ENCODE results near the gene SLC6A16.
"Not testable (repeated sequence)": the region's sequence is repeated elsewhere in the genome, so short reads cannot be mapped to it uniquely, and the experiment has no call there.

The SLC6A16 gene

GRCh38 chr19:49344505-49345423, 19.8 kb upstream of the SLC6A16 start:
- DNase-seq: no peak

- no peak for DNase-seq
These were observed 18.1 kb upstream of the SLC6A16 start for GRCh38 chr19:49343123-49343522.

- no peak for DNase-seq
These were observed 17.3 kb upstream of the SLC6A16 start for GRCh38 chr19:49342291-49342721.

- no peak for DNase-seq
These were observed 16.1 kb upstream of the SLC6A16 start for GRCh38 chr19:49340865-49341718.

- DNase-seq: no peak
These were observed 15.3 kb upstream of the SLC6A16 start for GRCh38 chr19:49340069-49340864.

DNA sequence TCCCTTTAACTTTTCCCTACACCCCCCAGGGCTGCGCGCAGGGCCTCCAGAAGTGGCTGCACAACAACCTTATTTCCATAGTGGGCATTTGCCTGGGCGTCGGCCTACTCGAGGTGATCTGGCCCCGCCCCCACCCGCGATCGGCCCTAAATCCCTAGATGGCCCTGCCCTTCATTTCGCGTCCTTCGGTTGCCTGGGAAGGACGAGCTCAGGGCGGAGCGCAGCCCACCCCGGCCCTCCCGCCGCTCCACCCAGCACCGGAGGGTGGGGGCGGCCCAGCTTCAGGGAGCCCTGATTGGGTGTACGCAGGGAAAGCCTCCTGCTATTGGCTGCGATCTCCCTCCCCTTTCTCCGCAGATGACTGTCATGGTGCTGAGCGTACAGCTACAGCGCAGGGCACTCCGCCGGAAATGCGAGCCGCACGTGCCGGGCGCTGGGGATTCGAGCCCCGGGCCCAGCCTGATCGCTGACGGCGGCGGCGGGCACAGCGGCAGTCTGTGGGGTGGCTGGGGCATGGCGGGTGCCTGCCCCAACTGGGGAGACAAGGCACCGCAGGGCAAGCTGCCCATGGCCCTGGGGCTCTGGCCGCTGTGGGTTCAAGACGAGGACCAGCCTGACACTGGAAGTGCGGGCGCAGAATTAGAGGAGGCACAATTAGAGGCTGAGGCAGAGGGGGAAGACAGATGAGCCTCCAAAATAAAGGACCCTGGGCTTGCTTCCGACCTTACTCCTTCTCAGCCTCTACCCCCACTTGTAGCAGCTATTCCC, 14.5 kb upstream of the SLC6A16 start:
- DNase-seq: no peak

GRCh38 chr19:49338691-49339300, 13.8 kb upstream of the SLC6A16 start:
- DNase-seq: no peak

- DNase-seq: no peak
These were observed 13.2 kb upstream of the SLC6A16 start for GRCh38 chr19:49338023-49338677.

- DNase-seq: no peak
These were observed 12.5 kb upstream of the SLC6A16 start for GRCh38 chr19:49337267-49338022.

GRCh38 chr19:49336482-49337266, 11.7 kb upstream of the SLC6A16 start:
- no peak for DNase-seq

- peak; percentile 28 for DNase-seq
These were observed 10.9 kb upstream of the SLC6A16 start for GRCh38 chr19:49335784-49336481.

- DNase-seq: peak; percentile 62
These were observed 10.2 kb upstream of the SLC6A16 start, which contains the start of gene CD37 for GRCh38 chr19:49335071-49335783. Gene CD37 (plus strand): TSS chr19:49335406. CDS start chr19:49335541, 135 bp downstream.

DNA sequence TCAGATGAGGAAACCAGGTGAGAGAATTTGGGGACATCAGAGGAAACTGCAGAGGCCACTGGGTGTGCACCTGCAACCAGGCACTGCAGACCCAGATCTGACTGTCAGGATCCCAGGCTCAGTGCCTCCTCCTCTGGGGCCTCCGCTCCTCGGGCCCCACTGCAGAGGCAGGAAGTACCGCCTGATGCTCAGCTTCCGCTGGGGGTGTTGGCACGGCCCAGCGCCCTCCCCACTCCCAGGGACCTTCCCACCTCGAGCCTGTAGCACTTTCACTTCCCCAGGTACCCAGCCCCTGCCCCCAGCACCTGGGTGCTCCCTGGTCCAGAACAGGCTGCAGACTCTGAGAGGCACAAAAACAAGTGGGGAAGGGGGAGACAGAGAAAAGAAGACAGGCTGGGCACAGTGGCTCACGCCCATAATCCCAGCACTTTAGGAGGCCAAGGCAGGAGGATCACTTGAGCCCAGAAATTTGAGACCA, 8.9 kb upstream of the SLC6A16 start:
- peak; percentile 69 for DNase-seq

DNA sequence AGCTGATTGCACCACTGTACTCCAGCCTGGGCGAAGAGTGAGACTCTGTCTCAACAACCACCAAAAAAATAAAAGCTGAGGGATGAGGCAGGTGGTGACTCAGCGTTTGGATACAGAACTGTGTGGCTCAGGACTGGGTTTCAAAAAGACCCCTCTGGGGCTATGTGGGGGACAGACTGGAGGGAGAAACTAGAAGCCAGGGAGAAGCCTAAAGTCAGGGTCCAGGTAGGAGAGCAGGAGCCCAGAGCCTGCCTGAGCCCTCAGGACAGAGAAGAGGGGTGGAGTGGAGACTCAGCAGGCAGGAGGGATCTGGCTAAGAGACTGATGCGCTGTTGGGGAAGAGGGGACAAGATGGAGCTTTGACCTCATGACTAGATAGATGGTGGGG, 8.4 kb upstream of the SLC6A16 start:
- no peak for DNase-seq

GRCh38 chr19:49332691-49333417, 7.9 kb upstream of the SLC6A16 start:
- not testable (repeated sequence) for DNase-seq

GRCh38 chr19:49331616-49332055, 6.6 kb upstream of the SLC6A16 start:
- DNase-seq: peak; percentile 68

- DNase-seq: not testable (repeated sequence)
These were observed 6.2 kb upstream of the SLC6A16 start for GRCh38 chr19:49331187-49331586.

All from central memory CD4-positive, alpha-beta T cell (primary cell).